Progenitor cell of endocrine pancreas (in vitro differentiated cells): ENCODE data around the gene DDX54. TPM values are rescaled to one million over a fixed set of nuclear protein-coding genes. Genes with fewer than 3 reads are reported as not detected.

Source experiments
- DNase-seq: peaks from one replicate; pipeline ENCODE4 v3.0.0; 2021; ENCODE audit warnings: low spot score; ENCODE audit not compliant: unreplicated experiment
- H3K27ac Mint-ChIP-seq: 2 replicates; pipeline ENCODE4 v1.8.0; 2021; ENCODE audit warnings: mild to moderate bottlenecking, moderate library complexity, mixed read lengths
- H3K27me3 Mint-ChIP-seq: 2 replicates; pipeline ENCODE4 v1.8.0; 2021; ENCODE audit warnings: mixed read lengths
- H3K36me3 Mint-ChIP-seq: 2 replicates; pipeline ENCODE4 v1.8.0; 2022; ENCODE audit warnings: mixed read lengths; ENCODE audit not compliant: insufficient read depth
- H3K4me1 Mint-ChIP-seq: 2 replicates; pipeline ENCODE4 v1.8.0; 2021; ENCODE audit warnings: low read depth, mixed read lengths
- H3K4me3 Mint-ChIP-seq: 2 replicates; pipeline ENCODE4 v1.8.0; 2021; ENCODE audit warnings: low read depth, mild to moderate bottlenecking, moderate library complexity, mixed read lengths
- H3K9me3 Mint-ChIP-seq: 2 replicates; pipeline ENCODE4 v1.8.0; 2021; ENCODE audit warnings: low read depth, mixed read lengths
- CTCF ChIP-seq: fragments of 200-600 bp; sonication (generic); IDR thresholded peaks from one replicate; pipeline ENCODE4 v1.5.0; 2021; ENCODE audit warnings: antibody characterized with exemption, mild to moderate bottlenecking; ENCODE audit not compliant: unreplicated experiment
- total RNA-seq: library from RNA; stranded (reverse); gene quantifications from 2 replicates; pipeline ENCODE4 v1.2.1, GENCODE V29; 2021

Gene DDX54
- total RNA-seq, 1 donor from 2014 or later, result 61.5 TPM

GRCh38 chr12:113130457-113131135 is 54.7 kb downstream of the DDX54 start:
- Mint-ChIP-seq H3K4me1 (peaks cover 2% of the 10 kb centered on the region), H3K9me3 (peaks cover 1% of the 10 kb centered on the region), H3K4me3 (no peak overlapping the region), H3K27ac (no peak overlapping the region), H3K27me3 (peaks cover 52% of the 10 kb centered on the region), H3K36me3 (no peaks in the 10 kb centered on the region)
- peak; percentile 46 for TF ChIP-seq CTCF
- no peak for DNase-seq

- peaks cover 45% of the 10 kb centered on the region for H3K27me3 Mint-ChIP-seq
These were observed 55.4 kb downstream of the DDX54 start for GRCh38 chr12:113129664-113130456.

GRCh38 chr12:113128802-113129663 is 56.2 kb downstream of the DDX54 start:
- H3K4me3 Mint-ChIP-seq, result no peak overlapping the region
- H3K27ac Mint-ChIP-seq, result no peak overlapping the region
- no peaks in the 10 kb centered on the region for H3K4me1 Mint-ChIP-seq
- TF ChIP-seq CTCF, result no peak
- DNase-seq, result no peak
- H3K36me3 Mint-ChIP-seq, result no peaks in the 10 kb centered on the region
- peaks cover 41% of the 10 kb centered on the region for H3K27me3 Mint-ChIP-seq
- peaks cover 4% of the 10 kb centered on the region for H3K9me3 Mint-ChIP-seq

More at GRCh38 chr12:113129664-113130456, 55.4 kb downstream of the DDX54 start:
- no peak for TF ChIP-seq CTCF
- no peak for DNase-seq
- Mint-ChIP-seq H3K36me3 (no peaks in the 10 kb centered on the region), H3K4me1 (no peaks in the 10 kb centered on the region), H3K27ac (no peak overlapping the region), H3K9me3 (peaks cover 4% of the 10 kb centered on the region), H3K4me3 (no peak overlapping the region)

DNA sequence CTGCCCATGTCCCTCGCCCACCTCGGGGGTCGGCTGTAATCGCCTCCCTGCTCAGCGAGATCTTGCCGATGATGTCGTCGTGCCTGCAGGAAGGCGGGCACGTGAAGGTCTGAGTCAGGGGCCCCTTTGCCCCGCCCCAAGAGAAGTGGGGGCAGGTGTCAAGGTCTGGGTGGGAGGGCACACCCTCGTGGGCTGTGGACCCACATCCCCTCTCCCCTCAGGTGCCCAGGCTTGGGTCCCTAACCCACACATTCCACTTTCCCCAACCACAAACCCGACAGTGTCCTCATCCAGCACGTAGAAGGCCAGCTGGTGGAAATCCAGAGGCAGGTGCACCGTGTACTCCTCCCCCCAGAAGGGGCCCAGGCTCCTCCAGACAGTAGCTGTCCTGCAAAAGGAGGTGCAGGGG is 57.5 kb downstream of the DDX54 start:
- Mint-ChIP-seq H3K27me3 (peaks cover 36% of the 10 kb centered on the region), H3K9me3 (peaks cover 10% of the 10 kb centered on the region), H3K27ac (no peak overlapping the region), H3K36me3 (no peaks in the 10 kb centered on the region), H3K4me1 (no peaks in the 10 kb centered on the region), H3K4me3 (no peak overlapping the region)
- TF ChIP-seq CTCF, result no peak
- DNase-seq, result no peak
